HepG2 (cell line): ENCODE measurements around the gene TUBB4B. TPM values are rescaled to one million over a fixed set of nuclear protein-coding genes. Genes with fewer than 3 reads are reported as not detected.
A peak's percentile ranks its signal among the peaks of the same experiment; 100 is the strongest.

Source experiments
- ELF3 ChIP-seq: IDR thresholded peaks from 2 replicates; pipeline ENCODE4 v1.6.1; 2016; ENCODE audit warnings: missing genetic modification reagents, missing compliant biosample characterization
- GATA4 ChIP-seq: sonication (generic); IDR thresholded peaks from 2 replicates; pipeline ENCODE4 v1.6.1; 2016; ENCODE audit warnings: antibody characterized with exemption, low read depth, borderline replicate concordance
- KLF12 ChIP-seq: sonication (generic); formaldehyde crosslinking; IDR thresholded peaks from 2 replicates; pipeline ENCODE4 v1.4.0; 2020; ENCODE audit warnings: missing genetic modification reagents, borderline replicate concordance
- MAFK ChIP-seq, 2 experiments: IDR thresholded peaks in 1 of 2; conservative IDR thresholded peaks in 1 of 2; 2 replicates each; pipeline ENCODE4 v1.6.1; 2011; ENCODE audit warnings: improper control_type of control experiment in 2 of 2, low read length in 2 of 2
- NFRKB ChIP-seq: fragments of 450-650 bp; IDR thresholded peaks from 2 replicates; pipeline ENCODE4 v1.6.1; 2017
- PRPF4 ChIP-seq: fragments of 200-400 bp; formaldehyde crosslinking; IDR thresholded peaks from 2 replicates; pipeline ENCODE4 v1.6.1; 2016; ENCODE audit warnings: low read length, low read depth; ENCODE audit not compliant: poor library complexity, severe bottlenecking
- REST ChIP-seq, 2 experiments: IDR thresholded peaks; 2 replicates each; pipeline ENCODE4 v1.6.1; 2011 to 2012; ENCODE audit warnings: low read length in 2 of 2, borderline replicate concordance in 1 of 2, low read depth in 1 of 2, mild to moderate bottlenecking in 1 of 2, moderate library complexity in 1 of 2
- RFXAP ChIP-seq: sonication (generic); formaldehyde crosslinking; IDR thresholded peaks from 2 replicates; pipeline ENCODE4 v1.4.0; 2020; ENCODE audit warnings: missing genetic modification reagents, borderline replicate concordance
- SALL2 ChIP-seq: sonication (generic); formaldehyde crosslinking; IDR thresholded peaks from 2 replicates; pipeline ENCODE4 v1.8.1; 2023; ENCODE audit warnings: mild to moderate bottlenecking, missing genetic modification reagents, inconsistent platforms
- SOX6 ChIP-seq, 2 experiments: fragments of 450-650 bp in 1 of 2; sonication (generic) in 1 of 2; formaldehyde crosslinking in 1 of 2; IDR thresholded peaks; 2 replicates each; pipeline versions ENCODE4 v1.4.0 to v1.6.1; 2017 to 2020; ENCODE audit warnings: antibody characterized with exemption in 1 of 2, mild to moderate bottlenecking in 1 of 2, missing genetic modification reagents in 1 of 2
- SRSF4 ChIP-seq: fragments of 200-400 bp; formaldehyde crosslinking; IDR thresholded peaks from one replicate; pipeline ENCODE4 v1.6.1; 2018; ENCODE audit warnings: mild to moderate bottlenecking, low read depth, low read length, moderate library complexity; ENCODE audit not compliant: poor library complexity, severe bottlenecking
- ZBTB43 ChIP-seq: sonication (generic); formaldehyde crosslinking; conservative IDR thresholded peaks from 2 replicates; pipeline ENCODE4 v1.4.0; 2020; ENCODE audit warnings: missing genetic modification reagents
- ZFP1 ChIP-seq: IDR thresholded peaks from 2 replicates; pipeline ENCODE4 v1.6.1; 2016
- ZNF607 ChIP-seq: sonication (generic); formaldehyde crosslinking; IDR thresholded peaks from 2 replicates; pipeline ENCODE4 v1.5.1; 2020; ENCODE audit warnings: missing genetic modification reagents, mild to moderate bottlenecking, borderline replicate concordance
- ZSCAN30 ChIP-seq: sonication (generic); formaldehyde crosslinking; IDR thresholded peaks from 2 replicates; pipeline ENCODE4 v1.5.0; 2020; ENCODE audit warnings: mild to moderate bottlenecking, missing genetic modification reagents
- polyA plus RNA-seq, 8 experiments: library from polyadenylated mRNA; depleted of rRNA in 3 of 8; stranded (reverse) in 7 of 8; unstranded in 1 of 8; fragments of >200 nt; fragmentation: Illumina TruSeq in 4 of 8; extraction: Trizol in 4 of 8; gene quantifications; 2 replicates each; pipeline versions ENCODE4 v1.2.1 to v1.2.3, GENCODE V29; 2011 to 2016; ENCODE audit warnings: low read depth in 4 of 8, missing spikeins in 1 of 8, mixed read lengths in 1 of 8; ENCODE audit not compliant: insufficient read depth in 1 of 8
- total RNA-seq, 5 experiments: library from RNA; depleted of rRNA; stranded (reverse); fragments of >200 nt; fragmentation: Illumina TruSeq; extraction: Trizol; gene quantifications; 2 replicates each; pipeline ENCODE4 v1.2.3, GENCODE V29; 2016; ENCODE audit warnings: low read depth in 1 of 5
- TF ChIP-seq, protein P1 (sequence below): sonication (generic); formaldehyde crosslinking; IDR thresholded peaks from 2 replicates; pipeline ENCODE4 v1.4.0; 2020; ENCODE audit warnings: missing genetic modification reagents, borderline replicate concordance
- TF ChIP-seq, protein P2 (sequence below): sonication (generic); formaldehyde crosslinking; IDR thresholded peaks from 2 replicates; pipeline ENCODE4 v1.8.0; 2022; ENCODE audit warnings: missing genetic modification reagents, mild to moderate bottlenecking, borderline replicate concordance

TUBB4B gene
- total and polyA plus RNA-seq, 2 of the 13 experiments (the other 11 are each of a cell fraction or from before 2014, with no cell fraction given), result 182 to 412 TPM

DNA sequence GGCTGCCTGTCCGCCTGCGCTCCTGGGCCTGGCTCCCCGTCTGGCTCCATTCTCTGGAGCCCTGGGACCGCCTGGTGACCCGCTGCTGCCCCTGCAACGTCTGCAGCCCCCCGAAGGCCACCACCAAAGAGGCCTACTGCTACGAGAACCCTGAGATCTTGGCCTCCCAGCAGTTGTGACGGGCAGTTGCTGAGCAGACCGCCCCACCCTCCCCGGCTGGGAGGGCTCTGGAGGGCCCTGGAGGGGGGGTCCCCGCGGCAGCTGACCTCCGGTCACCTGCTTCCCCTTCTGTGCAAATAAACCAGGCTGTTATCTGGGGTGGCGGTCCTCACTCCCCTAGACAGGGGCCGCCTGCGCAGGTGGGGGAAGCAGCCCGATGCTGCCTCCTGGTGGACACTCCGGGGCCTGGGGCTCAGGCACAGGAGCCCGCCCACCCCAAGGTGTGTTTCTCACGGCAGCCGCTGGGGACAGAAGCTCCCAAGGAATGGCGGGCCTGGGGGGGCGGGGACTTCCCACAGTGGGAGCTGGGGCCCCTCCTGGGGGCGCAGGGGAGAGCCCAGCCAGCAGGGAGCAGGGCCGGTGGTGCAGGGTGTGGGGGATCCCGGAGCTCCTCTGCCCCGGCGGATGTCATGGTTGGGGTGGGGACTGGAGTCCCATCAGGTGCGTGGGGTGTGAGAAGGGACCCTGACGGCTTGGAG lies 4.7 kb upstream of the TUBB4B start (continued):
- TF ChIP-seq, protein P1, sequence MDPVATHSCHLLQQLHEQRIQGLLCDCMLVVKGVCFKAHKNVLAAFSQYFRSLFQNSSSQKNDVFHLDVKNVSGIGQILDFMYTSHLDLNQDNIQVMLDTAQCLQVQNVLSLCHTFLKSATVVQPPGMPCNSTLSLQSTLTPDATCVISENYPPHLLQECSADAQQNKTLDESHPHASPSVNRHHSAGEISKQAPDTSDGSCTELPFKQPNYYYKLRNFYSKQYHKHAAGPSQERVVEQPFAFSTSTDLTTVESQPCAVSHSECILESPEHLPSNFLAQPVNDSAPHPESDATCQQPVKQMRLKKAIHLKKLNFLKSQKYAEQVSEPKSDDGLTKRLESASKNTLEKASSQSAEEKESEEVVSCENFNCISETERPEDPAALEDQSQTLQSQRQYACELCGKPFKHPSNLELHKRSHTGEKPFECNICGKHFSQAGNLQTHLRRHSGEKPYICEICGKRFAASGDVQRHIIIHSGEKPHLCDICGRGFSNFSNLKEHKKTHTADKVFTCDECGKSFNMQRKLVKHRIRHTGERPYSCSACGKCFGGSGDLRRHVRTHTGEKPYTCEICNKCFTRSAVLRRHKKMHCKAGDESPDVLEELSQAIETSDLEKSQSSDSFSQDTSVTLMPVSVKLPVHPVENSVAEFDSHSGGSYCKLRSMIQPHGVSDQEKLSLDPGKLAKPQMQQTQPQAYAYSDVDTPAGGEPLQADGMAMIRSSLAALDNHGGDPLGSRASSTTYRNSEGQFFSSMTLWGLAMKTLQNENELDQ, result no peak
- peak; percentile 19; the same call in 1 of the 2 replicates for TF ChIP-seq SALL2 (CRISPR knock-in tag)
- TF ChIP-seq RFXAP (CRISPR knock-in tag), result peak; percentile 53
- no peak for TF ChIP-seq ZSCAN30
- no peak for TF ChIP-seq ZBTB43 (CRISPR knock-in tag)
- peak; percentile 53; the same call in 1 of the 2 replicates for TF ChIP-seq ZNF607 (CRISPR knock-in tag)
- TF ChIP-seq SOX6 (IDR thresholded peaks at IDR 0.05), result no peak
- peak; percentile 74 for TF ChIP-seq SOX6 (CRISPR knock-in tag; IDR thresholded peaks at IDR 0.05)
- TF ChIP-seq MAFK (conservative IDR thresholded peaks at IDR 0.05 in 1 of 2, IDR thresholded peaks at IDR 0.05 in 1 of 2; ENCODE audit: low read length in 2 of 2), result no peak
- peak in 1 of 2 experiments; percentile 40; a peak in 1 of 4 replicates for TF ChIP-seq REST (IDR thresholded peaks at IDR 0.05; ENCODE audit: borderline replicate concordance in 1 of 2, low read depth in 1 of 2, low read length in 2 of 2)
- no peak for TF ChIP-seq SRSF4
- no peak for TF ChIP-seq NFRKB
- TF ChIP-seq GATA4, result peak; percentile 64; the same call in 1 of the 2 replicates
- no peak; the same call in 1 of the 2 replicates for TF ChIP-seq KLF12 (CRISPR knock-in tag)
- TF ChIP-seq ELF3 (CRISPR knock-in tag), result peak; percentile 51; the same call in 1 of the 2 replicates
- TF ChIP-seq, protein P2, sequence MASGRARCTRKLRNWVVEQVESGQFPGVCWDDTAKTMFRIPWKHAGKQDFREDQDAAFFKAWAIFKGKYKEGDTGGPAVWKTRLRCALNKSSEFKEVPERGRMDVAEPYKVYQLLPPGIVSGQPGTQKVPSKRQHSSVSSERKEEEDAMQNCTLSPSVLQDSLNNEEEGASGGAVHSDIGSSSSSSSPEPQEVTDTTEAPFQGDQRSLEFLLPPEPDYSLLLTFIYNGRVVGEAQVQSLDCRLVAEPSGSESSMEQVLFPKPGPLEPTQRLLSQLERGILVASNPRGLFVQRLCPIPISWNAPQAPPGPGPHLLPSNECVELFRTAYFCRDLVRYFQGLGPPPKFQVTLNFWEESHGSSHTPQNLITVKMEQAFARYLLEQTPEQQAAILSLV (CRISPR knock-in tag), result peak; percentile 21; the same call in 1 of the 2 replicates
- TF ChIP-seq ZFP1 (CRISPR knock-in tag), result no peak
- no peak for TF ChIP-seq PRPF4
